GM23338 (cell line): ENCODE results near the gene MSRB1. TPM values are rescaled to one million over a fixed set of nuclear protein-coding genes. Genes with fewer than 3 reads are reported as not detected.
A peak's percentile ranks its signal among the peaks of the same experiment; 100 is the strongest.

Experiments
- ATAC-seq: fragments of 200-7000 bp; cut with Tn5 transposase; 3 replicates; pipeline ENCODE4 v1.9.1; 2020
- DNase-seq: peaks from one replicate; pipeline ENCODE4 v3.0.0-alpha.2; 2015; ENCODE audit warnings: low spot score
- H2AFZ ChIP-seq: fragments of 200-600 bp; sonication (generic); 2 replicates; pipeline ENCODE4 v1.8.0; 2016; ENCODE audit warnings: antibody characterized with exemption, mild to moderate bottlenecking, moderate library complexity
- H3F3A ChIP-seq: fragments of 200-600 bp; sonication (generic); replicated peaks from 2 replicates; pipeline ENCODE4 v1.8.0; 2017; ENCODE audit warnings: antibody characterized with exemption, mixed run types, low read depth
- H3K27ac ChIP-seq: fragments of 200-600 bp; sonication (generic); 2 replicates; pipeline ENCODE4 v1.6.1; 2016; ENCODE audit warnings: low read depth
- H3K27me3 ChIP-seq: fragments of 200-600 bp; sonication (generic); 2 replicates; pipeline ENCODE4 v1.8.0; 2016; ENCODE audit warnings: mild to moderate bottlenecking, mixed run types, moderate library complexity; ENCODE audit not compliant: insufficient read depth
- H3K36me3 ChIP-seq: fragments of 200-600 bp; sonication (generic); 2 replicates; pipeline ENCODE4 v1.8.0; 2016; ENCODE audit warnings: mild to moderate bottlenecking; ENCODE audit not compliant: insufficient read depth
- H3K4me1 ChIP-seq: fragments of 200-600 bp; sonication (generic); 2 replicates; pipeline ENCODE4 v1.8.0; 2016; ENCODE audit warnings: mild to moderate bottlenecking, moderate library complexity; ENCODE audit not compliant: insufficient read depth
- H3K4me2 ChIP-seq: fragments of 200-600 bp; sonication (generic); 2 replicates; pipeline ENCODE4 v1.7.1; 2017; ENCODE audit warnings: mixed run types
- H3K4me3 ChIP-seq: fragments of 200-600 bp; sonication (generic); 2 replicates; pipeline ENCODE4 v1.6.1; 2016; ENCODE audit warnings: mixed run types
- H3K79me2 ChIP-seq: fragments of 200-600 bp; sonication (generic); replicated peaks from 2 replicates; pipeline ENCODE4 v1.8.0; 2017; ENCODE audit warnings: mild to moderate bottlenecking; ENCODE audit not compliant: insufficient read depth
- H3K9me2 ChIP-seq: fragments of 200-600 bp; sonication (generic); 2 replicates; pipeline ENCODE4 v1.8.0; 2017; ENCODE audit not compliant: insufficient read depth
- H4K20me1 ChIP-seq: fragments of 200-600 bp; sonication (generic); replicated peaks from 2 replicates; pipeline ENCODE4 v1.8.0; 2017; ENCODE audit warnings: mild to moderate bottlenecking; ENCODE audit not compliant: insufficient read depth
- H3K27ac Mint-ChIP-seq: 2 replicates; pipeline ENCODE4 v1.8.0; 2020; ENCODE audit warnings: inconsistent platforms, mild to moderate bottlenecking, moderate library complexity, mixed read lengths
- H3K27me3 Mint-ChIP-seq: 3 replicates; pipeline ENCODE4 v1.8.0; 2022; ENCODE audit warnings: low read depth, mild to moderate bottlenecking, moderate library complexity, mixed read lengths, inconsistent platforms; ENCODE audit not compliant: insufficient read depth, poor library complexity
- H3K36me3 Mint-ChIP-seq: 3 replicates; pipeline ENCODE4 v1.8.0; 2021; ENCODE audit warnings: low read depth, mild to moderate bottlenecking, inconsistent platforms, moderate library complexity, mixed read lengths
- H3K4me1 Mint-ChIP-seq: 3 replicates; pipeline ENCODE4 v1.8.0; 2020; ENCODE audit warnings: mild to moderate bottlenecking, inconsistent platforms, mixed read lengths
- H3K4me3 Mint-ChIP-seq: 3 replicates; pipeline ENCODE4 v1.8.0; 2021; ENCODE audit warnings: moderate library complexity, mild to moderate bottlenecking, inconsistent platforms, mixed read lengths
- H3K9me3 Mint-ChIP-seq: 3 replicates; pipeline ENCODE4 v1.8.0; 2020; ENCODE audit warnings: moderate library complexity, mild to moderate bottlenecking, inconsistent platforms, mixed read lengths
- CREB1 ChIP-seq: fragments of 250-450 bp; sonication (Bioruptor Pico); IDR thresholded peaks from 2 replicates; pipeline ENCODE4 v1.5.0; 2020; ENCODE audit warnings: low read depth, mild to moderate bottlenecking, moderate library complexity
- CTCF ChIP-seq, 2 experiments: fragments of 200-600 bp in 1 of 2; sonication (generic) in 1 of 2; conservative IDR thresholded peaks; 2 replicates each; pipeline versions ENCODE4 v1.5.1 to v1.6.1; 2016 to 2017; ENCODE audit warnings: antibody characterized with exemption in 2 of 2, low read depth in 2 of 2, mild to moderate bottlenecking in 2 of 2, moderate library complexity in 1 of 2
- ETS1 ChIP-seq: IDR thresholded peaks from 2 replicates; pipeline ENCODE4 v1.6.1; 2016; ENCODE audit warnings: antibody characterized with exemption
- EZH2 ChIP-seq: fragments of 200-600 bp; sonication (generic); IDR thresholded peaks from one replicate; pipeline ENCODE4 v1.8.0; 2017; ENCODE audit warnings: antibody characterized with exemption, mild to moderate bottlenecking, low read depth; ENCODE audit not compliant: unreplicated experiment
- EZH2phosphoT487 ChIP-seq: fragments of 200-600 bp; sonication (generic); IDR thresholded peaks from one replicate; pipeline ENCODE4 v1.8.1; 2018; ENCODE audit warnings: antibody characterized with exemption; ENCODE audit not compliant: unreplicated experiment
- JUNB ChIP-seq: IDR thresholded peaks from one replicate; pipeline ENCODE4 v1.6.1; 2016; ENCODE audit warnings: antibody characterized with exemption; ENCODE audit not compliant: unreplicated experiment
- POLR2AphosphoS5 ChIP-seq: IDR thresholded peaks from 2 replicates; pipeline ENCODE4 v1.6.1; 2016; ENCODE audit warnings: antibody characterized with exemption, low read depth
- STAT1 ChIP-seq: IDR thresholded peaks from one replicate; pipeline ENCODE4 v1.6.1; 2016; ENCODE audit warnings: antibody characterized with exemption; ENCODE audit not compliant: unreplicated experiment
- ZNF114 ChIP-seq: fragments of 250-450 bp; sonication (Bioruptor Pico); IDR thresholded peaks from 2 replicates; pipeline ENCODE4 v1.5.0; 2020; ENCODE audit warnings: mild to moderate bottlenecking, moderate library complexity
- ZNF331 ChIP-seq: fragments of 250-450 bp; sonication (Bioruptor Pico); IDR thresholded peaks from 2 replicates; pipeline ENCODE4 v1.5.0; 2020; ENCODE audit warnings: low read depth, mild to moderate bottlenecking, moderate library complexity
- ZNF462 ChIP-seq: fragments of 250-450 bp; sonication (Bioruptor Pico); IDR thresholded peaks from 2 replicates; pipeline ENCODE4 v1.5.0; 2020; ENCODE audit warnings: mild to moderate bottlenecking, moderate library complexity
- polyA plus RNA-seq: library from polyadenylated mRNA; unstranded; fragments of >200 nt; fragmentation: Nextera tagmentation; extraction: Ambion mirVana; gene quantifications from 2 replicates; pipeline ENCODE4 v1.2.1, GENCODE V29; 2016
- total RNA-seq: library from RNA; depleted of rRNA; stranded (reverse); fragments of >200 nt; shearing (Covaris generic); gene quantifications from 2 replicates; pipeline ENCODE4 v1.2.3, GENCODE V29; 2014

MSRB1 gene
- total and polyA plus RNA-seq, 2 experiments from 2014 or later: 30.4 to 31.3 TPM

GRCh38 chr16:1932050-1933028 is 10.7 kb downstream of the MSRB1 start:
- Mint-ChIP-seq H3K9me3 (no peaks in the 10 kb centered on the region), H3K4me3 (no peak overlapping the region), H3K4me1 (0 out of 3 replicates have a peak, but pooled peaks cover 7% of the 10 kb centered on the region), H3K27me3 (peaks cover 26% of the 10 kb centered on the region), H3K36me3 (no peaks in the 10 kb centered on the region; the same call in 2 of the 3 replicates), H3K27ac (no peak overlapping the region)
- Histone ChIP-seq H3K27me3 (peaks cover 24% of the 10 kb centered on the region), H3K4me1 (0 out of 2 replicates have a peak, but pooled peaks cover 2% of the 10 kb centered on the region), H2AFZ (peak overlapping the region; percentile 52; the same call in 1 of the 2 replicates), H3K27ac (no peak overlapping the region), H3K79me2 (no peaks in the 10 kb centered on the region), H4K20me1 (no peaks in the 10 kb centered on the region), H3K9me2 (no peaks in the 10 kb centered on the region), H3F3A (no peaks in the 10 kb centered on the region), H3K36me3 (no peaks in the 10 kb centered on the region), H3K4me2 (no peak overlapping the region), H3K4me3 (no peak overlapping the region)
- DNase-seq: peak; percentile 72
- peak; percentile 45 for ATAC-seq
- no peak for TF ChIP-seq EZH2
- peak; percentile 28 to 64; a peak in 3 of 4 replicates for TF ChIP-seq CTCF (conservative IDR thresholded peaks at IDR 0.05; ENCODE audit: low read depth in 2 of 2)
- TF ChIP-seq EZH2phosphoT487: no peak

- peaks cover 24% of the 10 kb centered on the region for H3K27me3 ChIP-seq
- H3K27ac ChIP-seq: no peak overlapping the region
- no peak for ATAC-seq
- H2AFZ ChIP-seq: peak overlapping the region; percentile 94
- Mint-ChIP-seq H3K4me1 (0 out of 3 replicates have a peak, but pooled peaks cover 7% of the 10 kb centered on the region), H3K36me3 (no peaks in the 10 kb centered on the region), H3K27ac (no peak overlapping the region), H3K9me3 (no peaks in the 10 kb centered on the region), H3K27me3 (peaks cover 28% of the 10 kb centered on the region), H3K4me3 (no peak overlapping the region)
- H3F3A ChIP-seq: no peaks in the 10 kb centered on the region
- no peaks in the 10 kb centered on the region for H3K79me2 ChIP-seq
- DNase-seq: no peak
- H3K4me3 ChIP-seq: no peak overlapping the region
- H3K4me1 ChIP-seq: 0 out of 2 replicates have a peak, but pooled peaks cover 2% of the 10 kb centered on the region
- H3K36me3 ChIP-seq: no peaks in the 10 kb centered on the region
- H4K20me1 ChIP-seq: no peaks in the 10 kb centered on the region
- no peaks in the 10 kb centered on the region for H3K9me2 ChIP-seq
- peak overlapping the region; percentile 55; the same call in 1 of the 2 replicates for H3K4me2 ChIP-seq
- no peak for TF ChIP-seq EZH2phosphoT487
- no peak for TF ChIP-seq JUNB
- no peak for TF ChIP-seq ZNF462 (CRISPR knock-in tag)
- no peak for TF ChIP-seq STAT1
- TF ChIP-seq POLR2AphosphoS5: no peak
- no peak for TF ChIP-seq ZNF331 (CRISPR knock-in tag)
- no peak for TF ChIP-seq ETS1
- TF ChIP-seq EZH2: no peak
- no peak for TF ChIP-seq CREB1 (CRISPR knock-in tag)
- TF ChIP-seq ZNF114 (CRISPR knock-in tag): no peak
These were observed 12.7 kb downstream of the MSRB1 start for GRCh38 chr16:1930338-1930720.
